AG04449 (cell line): Measurements from ENCODE around the gene BACH2.

ENCODE experiments used
- CTCF ChIA-PET: fragments of 350-600 bp; formaldehyde crosslinking; extraction: SDS; loops from one replicate; lab custom pipeline; 2021; ENCODE audit warnings: antibody characterized with exemption; lab: Yijun Ruan, JAX
- POLR2A ChIA-PET: fragments of 400-600, 350-600 bp; formaldehyde crosslinking; extraction: SDS; loops from one replicate; lab custom pipeline; 2020; ENCODE audit warnings: antibody characterized with exemption, inconsistent platforms; lab: Yijun Ruan, JAX
- DNase-seq: peaks from one replicate; pipeline ENCODE4 v3.0.0-alpha.2; 2010; ENCODE audit warnings: low read depth, low spot score
- H3K4me3 ChIP-seq: 2 replicates; pipeline ENCODE4 v1.5.1; 2011; ENCODE audit warnings: low read depth, mild to moderate bottlenecking, control low read depth, low read length
- CTCF ChIP-seq: IDR thresholded peaks from one replicate; pipeline ENCODE4 v1.5.1; 2011; ENCODE audit warnings: mild to moderate bottlenecking, moderate library complexity, low read length, control low read depth, inconsistent platforms; ENCODE audit not compliant: insufficient read depth; ENCODE audit errors: missing control alignments

BACH2 gene

GRCh38 chr6:89999945-90000825 lies 296.5 kb downstream of the BACH2 start:
- no peak for TF ChIP-seq CTCF
- ChIA-PET CTCF (interaction anchor here (1.0 to 2.1 kb wide), 2 partner anchors 10 to 14 kb away, joined by 3 to 5 read pairs; no protein-coding TSS in a partner anchor), POLR2A (no interaction called here)
- DNase-seq = no peak
- no peak overlapping the region for H3K4me3 ChIP-seq

- DNase-seq = no peak
- no peak overlapping the region for H3K4me3 ChIP-seq
- POLR2A ChIA-PET = interaction anchor here (1.1 kb wide), 1 partner anchor 13 kb away, joined by 3 read pairs; no protein-coding TSS in a partner anchor
- TF ChIP-seq CTCF = no peak
- CTCF ChIA-PET = interaction anchor here (2.1 kb wide), 1 partner anchor 9 kb away, joined by 5 read pairs; no protein-coding TSS in a partner anchor
Measured at GRCh38 chr6:89999154-89999553, 297.5 kb downstream of the BACH2 start.

- CTCF ChIA-PET = interaction anchor here (1.1 kb wide), 1 partner anchor 395 kb away, joined by 3 read pairs; no protein-coding TSS in a partner anchor
- H3K4me3 ChIP-seq = no peak overlapping the region
- POLR2A ChIA-PET = interaction anchor here (1.1 kb wide), 1 partner anchor 12 kb away, joined by 3 read pairs; no protein-coding TSS in a partner anchor
- no peak for TF ChIP-seq CTCF
- DNase-seq = peak; percentile 17
Measured at GRCh38 chr6:89997456-89998445, 298.9 kb downstream of the BACH2 start.

- ChIA-PET CTCF (no interaction called here), POLR2A (no interaction called here)
- no peak for TF ChIP-seq CTCF
- H3K4me3 ChIP-seq = no peak overlapping the region
- no peak for DNase-seq
Measured at GRCh38 chr6:89993411-89993810, 303.2 kb downstream of the BACH2 start.

GRCh38 chr6:89992818-89993217 lies 303.8 kb downstream of the BACH2 start:
- no peak overlapping the region for H3K4me3 ChIP-seq
- POLR2A ChIA-PET = no interaction called here
- DNase-seq = no peak
- CTCF ChIA-PET = no interaction called here
- no peak for TF ChIP-seq CTCF
